GM20431 (cell line): ENCODE results near the gene LRRTM4.
"Not testable (repeated sequence)": the region's sequence is repeated elsewhere in the genome, so short reads cannot be mapped to it uniquely, and the experiment has no call there.

Source experiments
- in situ Hi-C: fragments of 300-500 bp; cut with MseI, MboI; formaldehyde crosslinking; loops from one replicate; pipeline ENCODE4 v1.15.0; 2020; ENCODE audit warnings: low sequenced_read_pairs; ENCODE audit not compliant: unreplicated experiment

LRRTM4 gene

DNA sequence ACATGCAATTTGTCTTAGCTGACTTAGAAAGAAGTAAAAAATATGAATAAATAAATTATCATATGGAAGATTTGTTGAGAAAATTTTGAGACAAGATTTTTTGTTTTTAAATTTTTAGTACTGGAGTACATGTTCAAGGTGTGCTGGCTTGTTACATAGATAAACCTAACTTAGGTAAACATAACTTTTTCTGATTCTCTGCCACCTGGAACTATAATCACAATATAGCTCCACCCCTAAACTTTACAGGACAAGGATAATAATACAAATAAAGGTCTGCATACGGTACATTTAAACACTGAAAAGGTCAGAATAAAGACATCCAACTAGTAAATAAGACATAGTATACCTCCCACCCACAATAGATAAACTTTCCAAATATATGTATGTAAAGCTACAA is 330.5 kb downstream of the LRRTM4 start:
- in situ Hi-C loops, result no loop called here

DNA sequence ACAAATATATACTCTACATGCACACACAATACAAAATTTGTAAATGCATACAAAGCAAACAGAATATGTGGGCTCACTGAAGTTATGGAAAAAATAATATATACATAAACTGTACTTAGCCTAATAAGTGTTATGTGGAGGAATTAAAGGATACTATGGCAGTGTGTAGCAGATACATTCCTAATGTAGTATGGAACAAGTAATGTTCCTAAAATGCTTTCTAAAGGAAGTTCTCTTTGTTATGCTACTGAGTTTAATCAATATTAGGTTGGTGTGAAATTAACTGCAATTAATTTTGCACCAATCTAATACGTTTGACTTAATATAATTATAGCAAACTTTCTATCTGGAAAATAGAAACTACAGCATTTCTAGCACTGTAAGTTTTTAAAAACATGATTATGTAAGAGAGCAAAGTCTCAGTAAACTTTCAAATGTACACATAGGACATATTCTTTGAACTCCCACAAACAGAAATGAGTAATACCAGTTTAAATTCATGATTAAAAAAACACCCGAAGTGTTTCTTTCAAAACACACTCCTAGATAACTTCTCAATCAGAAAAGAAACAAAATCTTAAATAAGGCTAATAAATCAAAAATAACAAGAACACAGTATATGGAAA is 331.3 kb downstream of the LRRTM4 start:
- in situ Hi-C loops, result no loop called here

DNA sequence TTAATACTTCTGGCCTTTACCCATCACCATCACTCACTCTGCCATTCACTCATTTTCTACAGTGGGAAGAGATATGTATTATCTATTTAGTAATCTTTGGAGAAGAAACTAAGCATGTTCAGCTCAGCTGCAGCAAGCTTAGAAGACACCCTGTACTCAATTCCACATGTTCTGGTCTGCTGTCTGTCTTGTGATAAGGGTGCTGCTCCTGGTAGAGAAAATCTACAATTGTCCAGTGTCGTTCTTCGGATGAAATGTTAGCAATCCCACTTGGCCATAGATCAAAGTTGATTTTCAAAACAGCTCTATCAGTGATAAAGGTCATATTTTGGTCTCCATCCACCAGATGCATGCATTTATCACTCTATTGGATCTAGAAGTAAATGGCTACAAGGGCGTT is 337.1 kb downstream of the LRRTM4 start:
- in situ Hi-C loops, result no loop called here

DNA sequence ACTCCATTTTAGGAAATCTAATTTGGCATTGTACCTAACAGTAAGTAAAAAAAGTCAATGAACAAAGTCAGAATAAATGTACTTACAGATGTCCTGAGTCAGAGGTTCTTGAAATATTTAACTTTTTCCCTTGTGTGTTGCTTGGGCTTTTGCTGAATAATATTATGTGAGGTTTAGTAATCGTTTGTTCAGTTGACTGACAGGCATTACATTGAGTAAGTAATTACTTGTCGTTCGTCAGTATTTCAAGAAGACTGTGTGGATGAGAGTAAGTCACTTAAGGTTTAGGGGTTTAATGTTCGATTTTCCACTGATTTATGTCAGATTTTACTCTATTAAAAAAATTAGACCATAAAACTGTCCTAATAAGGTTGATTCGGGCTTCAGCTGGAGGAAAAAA is 342.9 kb downstream of the LRRTM4 start:
- in situ Hi-C loops, result no loop called here

DNA sequence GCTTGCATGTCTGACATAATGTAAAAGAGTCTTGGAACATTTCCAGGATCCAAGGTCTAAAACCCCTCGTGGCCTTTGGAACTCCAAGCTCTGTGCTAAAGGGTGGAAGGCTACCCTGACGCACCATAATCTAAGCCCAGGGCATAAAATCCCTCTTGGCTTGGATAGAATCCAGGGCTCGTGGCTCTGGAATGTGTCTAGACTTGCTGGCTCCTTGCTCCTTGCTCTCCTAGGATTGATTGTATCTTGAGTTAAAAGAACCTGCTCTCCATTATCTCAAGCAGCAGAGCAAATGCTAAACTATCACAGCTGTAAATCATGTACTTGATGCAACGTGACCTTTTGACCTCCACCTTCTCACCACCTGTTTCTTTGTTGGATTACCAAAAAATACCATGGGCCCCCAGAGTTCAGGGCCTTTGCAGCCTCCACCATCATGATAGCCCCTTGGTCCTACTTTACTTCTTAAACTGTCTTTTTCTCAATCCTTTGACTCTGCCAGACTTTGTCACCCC is 346.9 kb downstream of the LRRTM4 start:
- in situ Hi-C loops, result not testable (repeated sequence)

DNA sequence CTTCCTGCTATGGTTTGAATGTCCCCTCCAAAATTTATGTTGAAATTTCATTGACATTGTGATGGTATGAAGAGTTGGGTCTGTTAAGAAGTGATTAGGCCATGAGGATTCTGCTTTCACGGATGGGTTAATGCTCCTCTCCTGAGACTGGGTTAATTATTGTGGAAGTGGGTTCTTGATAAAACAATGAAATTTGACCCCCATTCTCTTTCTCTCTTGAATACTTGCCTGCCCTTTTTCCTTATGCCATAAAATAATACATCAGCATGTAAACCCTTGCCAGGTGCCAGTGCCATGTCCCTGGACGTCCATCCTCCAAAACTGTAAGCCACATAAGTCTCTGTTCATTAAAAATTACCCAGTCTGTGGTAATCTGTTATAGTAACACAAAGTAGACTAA is 352.8 kb downstream of the LRRTM4 start:
- in situ Hi-C loops, result no loop called here

DNA sequence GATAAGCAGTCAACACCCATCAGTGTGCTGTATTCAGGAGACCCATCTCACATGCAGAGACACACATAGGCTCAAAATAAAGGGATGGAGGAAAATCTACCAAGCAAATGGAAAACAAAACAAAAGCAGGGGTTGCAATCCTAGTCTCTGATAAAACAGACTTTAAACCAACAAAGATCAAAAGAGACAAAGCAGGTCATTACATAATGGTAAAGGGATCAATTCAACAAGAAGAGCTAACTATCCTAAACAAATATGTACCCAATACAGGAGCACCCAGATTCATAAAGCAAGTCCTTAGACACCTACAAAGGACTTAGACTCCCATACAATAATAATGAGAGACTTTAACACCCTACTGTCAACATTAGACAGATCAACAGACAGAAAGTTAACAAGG is 358.2 kb downstream of the LRRTM4 start:
- in situ Hi-C loops, result not testable (repeated sequence)

DNA sequence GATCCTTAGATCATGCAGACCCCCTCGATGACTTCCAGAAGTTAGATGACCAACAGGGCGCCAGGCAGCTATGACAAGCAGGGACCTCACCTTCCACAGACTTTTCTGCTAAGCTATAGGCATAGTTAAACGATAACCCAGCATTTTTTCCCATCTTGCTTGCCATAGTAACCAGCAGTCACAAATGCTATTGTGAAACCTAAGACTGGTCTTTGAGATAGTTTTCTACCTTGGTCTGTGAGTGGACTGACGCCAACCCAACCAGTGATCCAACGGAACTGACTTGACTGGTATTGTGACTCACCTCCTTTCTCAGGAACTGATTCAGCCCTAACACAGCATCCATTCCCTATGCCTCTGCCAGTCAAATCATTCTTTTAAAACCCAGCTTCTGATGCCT is 361.2 kb downstream of the LRRTM4 start:
- in situ Hi-C loops, result no loop called here

DNA sequence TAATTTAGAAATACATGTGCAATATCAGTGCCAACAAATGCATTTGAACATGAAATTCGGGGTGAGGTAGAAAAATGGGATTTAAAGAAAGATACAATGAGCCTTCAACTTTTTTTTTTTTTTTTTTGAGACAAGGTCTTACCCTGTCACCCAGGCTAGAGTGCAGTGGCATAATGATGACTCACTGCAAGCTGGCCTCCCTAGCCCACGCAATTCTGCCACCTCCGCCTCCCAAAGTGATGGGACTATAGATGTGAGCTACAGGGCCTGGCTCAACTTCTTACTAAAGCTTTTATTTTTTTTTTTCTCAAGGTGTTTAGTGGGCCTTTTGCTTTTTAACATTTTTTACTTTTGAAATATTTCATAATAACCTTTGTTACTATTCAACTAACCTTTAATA is 365.6 kb downstream of the LRRTM4 start:
- in situ Hi-C loops, result no loop called here

DNA sequence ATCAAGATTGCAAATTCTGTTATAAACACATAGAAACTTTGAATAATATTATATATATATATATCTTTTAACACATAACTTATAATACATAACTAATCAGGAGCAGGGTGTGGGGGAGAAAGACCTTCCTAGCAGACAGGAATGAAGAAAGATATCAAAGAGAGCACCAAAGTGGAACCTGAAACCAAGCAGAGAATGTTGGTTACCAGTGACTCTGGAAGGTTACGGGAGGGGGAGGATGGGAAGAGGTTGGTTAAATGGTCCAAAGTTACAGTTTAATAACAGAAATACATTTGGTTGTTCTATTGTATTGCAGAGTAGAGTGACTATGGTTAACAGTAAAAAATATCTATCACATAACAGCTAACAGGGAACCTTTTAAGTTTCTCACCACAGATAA is 366.7 kb downstream of the LRRTM4 start:
- in situ Hi-C loops, result no loop called here

DNA sequence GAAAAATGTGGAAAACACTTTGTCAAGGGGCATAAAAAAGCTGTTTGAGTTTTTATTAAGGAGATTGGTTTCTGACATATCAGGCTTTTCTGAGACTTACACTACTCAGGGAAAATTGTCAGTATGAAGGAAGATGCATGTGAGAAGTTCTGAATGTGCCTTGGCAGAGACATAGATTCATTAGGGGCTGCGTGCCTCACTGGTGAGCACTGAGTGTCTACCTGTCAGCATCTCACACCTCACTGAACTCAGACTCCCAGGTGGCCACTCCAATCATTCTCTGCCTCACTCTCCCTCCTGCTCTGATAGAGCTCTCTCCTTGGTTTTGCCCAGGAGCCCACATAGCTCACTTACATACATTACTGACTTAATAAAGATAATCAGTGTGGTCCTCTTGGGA is 372.6 kb downstream of the LRRTM4 start:
- in situ Hi-C loops, result no loop called here

DNA sequence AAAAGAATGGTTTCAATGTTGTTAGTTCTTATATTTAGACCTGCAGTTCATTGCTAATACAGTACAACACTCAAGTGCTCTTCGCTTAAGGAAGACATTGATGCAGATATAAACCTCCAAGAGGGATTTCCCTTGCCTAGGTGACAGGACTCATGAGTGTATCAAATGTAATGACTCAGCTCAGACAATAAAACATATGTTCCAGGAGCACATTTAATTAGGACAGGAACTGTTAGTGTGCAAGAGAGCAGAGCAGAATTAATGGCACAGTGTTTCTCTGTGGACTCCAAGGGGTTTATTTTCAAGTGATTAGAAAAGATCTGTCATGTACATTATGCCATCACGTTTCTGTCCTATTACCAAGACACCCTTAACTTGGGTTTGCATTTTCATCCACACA is 375.0 kb downstream of the LRRTM4 start:
- in situ Hi-C loops, result no loop called here

DNA sequence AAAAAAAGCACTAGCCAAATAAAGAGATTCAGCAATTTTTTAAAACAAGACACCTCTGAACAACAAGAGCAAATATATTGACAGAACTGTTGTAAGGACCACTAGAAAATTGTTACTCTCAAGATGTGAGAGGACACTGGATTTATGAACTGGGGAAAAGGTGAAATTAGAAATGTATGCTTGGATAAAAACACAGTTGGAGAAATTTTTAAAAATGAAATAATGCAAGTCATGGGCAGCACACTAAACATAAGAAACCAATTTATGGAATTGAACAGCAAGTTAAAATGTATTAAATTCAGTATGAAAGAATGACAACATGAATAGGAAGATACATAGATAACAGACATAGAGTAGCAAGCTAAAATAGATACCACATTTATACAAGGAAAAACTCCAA is 377.4 kb downstream of the LRRTM4 start:
- in situ Hi-C loops, result no loop called here

DNA sequence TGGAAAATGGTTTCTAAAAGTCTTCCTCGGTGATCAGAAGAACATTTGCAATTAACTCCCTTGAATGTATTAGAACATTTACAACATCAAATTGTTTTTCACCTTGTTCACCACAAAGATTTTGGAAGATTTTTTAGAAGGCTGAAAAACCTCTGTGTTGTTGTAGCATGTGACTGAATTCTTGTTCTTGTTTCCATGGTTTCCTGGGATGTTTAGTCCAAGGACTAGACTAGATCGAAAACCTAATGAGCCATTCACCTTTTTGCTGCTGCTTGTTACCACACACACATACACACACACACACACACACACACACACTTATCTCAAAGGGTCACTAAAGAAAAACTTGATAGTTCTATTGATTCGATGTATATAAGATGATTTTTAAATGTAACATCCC is 380.0 kb downstream of the LRRTM4 start:
- in situ Hi-C loops, result no loop called here

DNA sequence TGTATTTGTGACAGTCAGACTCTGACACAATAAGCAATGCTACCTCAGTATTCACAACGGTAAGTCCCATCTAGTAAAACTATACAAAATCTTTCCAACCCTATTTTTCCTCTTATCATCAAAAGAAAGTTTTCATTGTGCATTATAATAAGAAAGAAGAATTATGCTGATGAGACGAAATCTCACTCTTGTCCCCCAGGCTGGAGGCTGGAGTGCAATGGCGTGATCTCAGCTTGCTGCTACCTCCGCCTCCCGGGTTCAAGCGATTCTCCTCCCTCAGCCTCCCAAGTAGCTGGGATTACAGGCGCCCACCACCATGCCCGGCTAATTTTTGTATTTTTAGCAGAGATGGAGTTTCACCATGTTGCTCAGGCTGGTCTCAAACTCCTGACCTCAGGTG is 393.7 kb downstream of the LRRTM4 start:
- in situ Hi-C loops, result not testable (repeated sequence)

DNA sequence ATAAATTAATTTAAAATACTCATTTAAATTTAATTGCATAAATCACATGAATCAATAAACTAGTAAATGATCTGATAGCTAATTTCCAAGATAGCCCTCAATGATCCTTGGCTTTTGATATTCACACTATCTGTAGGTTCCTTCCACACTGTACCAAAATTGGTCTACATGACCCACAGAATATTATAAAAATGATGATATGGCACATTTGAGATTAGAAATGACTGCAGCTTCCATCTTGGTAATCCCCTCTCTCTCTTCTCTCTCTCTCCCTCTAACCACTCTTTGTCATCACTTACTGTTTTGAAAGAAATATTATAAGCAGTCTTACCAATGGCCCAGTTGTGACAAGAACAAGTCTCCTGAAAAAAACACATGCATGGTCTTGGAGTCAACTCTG is 394.8 kb downstream of the LRRTM4 start:
- in situ Hi-C loops, result no loop called here

DNA sequence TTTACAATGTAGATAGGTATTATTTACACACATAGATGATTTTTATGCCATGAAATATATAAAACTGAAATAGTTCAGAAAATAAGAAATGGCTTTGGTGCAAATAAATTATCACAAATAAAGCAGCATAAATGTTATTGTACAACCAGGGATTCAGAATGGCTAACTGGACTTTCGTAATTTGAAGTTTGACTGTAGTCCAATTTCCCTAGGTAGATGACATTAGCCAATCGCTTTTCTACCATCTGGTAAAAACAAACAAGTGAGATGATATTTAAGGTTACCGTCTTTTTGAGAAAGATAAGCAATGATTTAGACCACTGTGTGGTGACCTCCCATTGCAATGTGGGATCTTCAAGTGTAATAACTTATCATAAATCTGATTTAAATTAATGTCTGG is 400.7 kb downstream of the LRRTM4 start:
- in situ Hi-C loops, result no loop called here

DNA sequence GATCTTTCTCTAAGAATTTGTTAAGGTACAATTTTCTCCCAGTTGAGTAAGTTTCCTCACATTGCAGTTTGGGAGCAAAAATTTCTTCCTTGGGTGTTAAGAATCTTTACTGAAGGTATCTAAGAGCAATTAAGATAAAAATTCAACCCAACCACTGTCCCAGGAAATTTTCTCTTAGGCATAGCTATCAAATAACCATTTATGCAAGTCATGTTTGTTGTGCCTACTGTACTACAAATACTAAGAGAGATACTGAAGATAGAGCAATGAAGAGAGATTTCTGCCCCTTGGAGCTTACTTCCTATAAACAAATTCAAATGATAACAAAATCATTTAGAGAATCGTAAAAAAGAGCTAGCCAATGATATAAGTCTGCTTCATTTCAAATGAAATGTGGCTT is 402.8 kb downstream of the LRRTM4 start:
- in situ Hi-C loops, result no loop called here

DNA sequence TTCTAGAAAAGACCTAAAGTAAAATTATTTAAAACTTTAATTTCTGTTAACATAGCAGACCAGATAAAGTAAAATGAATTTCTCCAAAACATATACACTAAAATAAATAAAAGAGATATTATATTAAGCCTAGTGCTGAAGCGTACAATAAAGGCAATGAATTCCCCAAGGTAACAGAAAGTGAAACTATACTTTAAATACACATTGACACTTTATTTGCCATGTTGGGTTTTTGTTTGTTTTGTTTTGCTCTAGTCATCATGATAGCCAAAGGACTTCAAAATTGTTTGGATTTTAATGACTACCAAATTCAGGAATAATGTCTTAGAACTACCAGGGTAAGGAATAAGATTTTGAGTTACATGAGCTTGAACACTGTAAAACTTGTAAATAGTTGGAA is 413.3 kb downstream of the LRRTM4 start:
- in situ Hi-C loops, result no loop called here

DNA sequence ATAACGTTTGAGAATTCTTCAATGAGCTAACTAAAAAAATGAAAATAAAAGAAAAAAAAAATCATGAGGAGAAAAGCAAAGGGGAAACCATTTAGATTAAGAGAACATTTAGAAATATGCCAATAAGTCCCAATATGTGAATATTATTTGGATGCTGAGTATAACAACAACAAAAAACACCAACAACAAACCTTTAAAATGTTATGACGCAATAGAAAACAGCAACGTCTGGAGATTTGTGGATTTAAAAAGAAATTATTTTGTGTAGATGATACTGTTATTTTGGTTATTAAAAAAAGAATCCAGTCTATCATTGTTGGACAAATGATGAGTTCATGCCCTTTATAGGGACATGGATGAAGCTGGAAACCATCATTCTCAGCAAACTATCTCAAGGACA is 417.2 kb downstream of the LRRTM4 start:
- in situ Hi-C loops, result no loop called here

DNA sequence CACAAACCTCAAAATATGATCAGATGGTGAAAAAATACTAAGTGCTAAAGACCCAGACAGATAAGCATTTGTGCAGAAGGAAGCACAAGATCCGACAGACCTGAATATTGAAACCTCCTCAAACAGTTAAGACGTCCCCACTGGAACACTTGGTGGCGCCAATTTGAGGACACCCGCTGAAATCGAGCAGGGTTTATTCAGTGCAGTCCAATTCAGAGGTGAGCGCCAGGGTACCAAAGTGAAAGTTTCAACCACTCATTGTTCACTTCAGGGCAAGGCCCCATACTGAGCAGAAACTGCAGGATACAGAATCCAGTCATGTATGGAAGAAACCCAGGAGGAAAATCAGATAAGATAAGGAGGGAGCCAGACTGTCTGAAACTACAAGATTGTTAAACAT is 417.6 kb downstream of the LRRTM4 start:
- in situ Hi-C loops, result no loop called here

DNA sequence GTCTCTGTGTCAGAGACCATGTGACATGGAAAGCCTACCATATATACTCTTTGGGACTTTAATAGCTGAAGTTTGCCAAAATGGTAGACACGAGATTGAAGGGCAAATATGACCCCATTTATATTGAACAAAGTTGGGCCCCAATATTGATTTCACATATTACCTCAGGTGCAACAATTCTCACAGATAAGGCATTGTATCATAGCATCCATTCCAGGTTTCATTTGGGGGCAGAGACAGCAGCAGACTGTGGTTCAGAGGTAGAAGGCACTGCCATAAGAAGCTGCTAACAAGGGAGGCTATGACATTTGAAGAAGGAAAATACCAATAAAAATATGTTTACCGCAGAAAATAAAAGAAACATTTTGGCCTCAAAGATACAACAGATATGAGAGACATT is 419.2 kb downstream of the LRRTM4 start:
- in situ Hi-C loops, result no loop called here
